Ishikawa (cell line): Measurements from ENCODE around the gene HDAC9.

Source experiments
- CEBPB ChIP-seq: IDR thresholded peaks from 2 replicates; pipeline ENCODE4 v1.6.1; 2012
- CREB1 ChIP-seq: IDR thresholded peaks from 2 replicates; pipeline ENCODE4 v1.6.1; 2012; ENCODE audit warnings: low read depth
- EGR1 ChIP-seq: IDR thresholded peaks from 2 replicates; pipeline ENCODE4 v1.6.1; 2012
- EP300 ChIP-seq: IDR thresholded peaks from 2 replicates; pipeline ENCODE4 v1.6.1; 2012; ENCODE audit warnings: borderline replicate concordance
- FOXM1 ChIP-seq: IDR thresholded peaks from 2 replicates; pipeline ENCODE4 v1.6.1; 2012; ENCODE audit warnings: low read depth, borderline replicate concordance
- NFIC ChIP-seq: IDR thresholded peaks from 2 replicates; pipeline ENCODE4 v1.6.1; 2012
- RAD21 ChIP-seq: IDR thresholded peaks from 2 replicates; pipeline ENCODE4 v1.6.1; 2012; ENCODE audit warnings: low read depth
- TAF1 ChIP-seq: IDR thresholded peaks from 2 replicates; pipeline ENCODE4 v1.6.1; 2012; ENCODE audit warnings: low read depth, mild to moderate bottlenecking
- TCF12 ChIP-seq: IDR thresholded peaks from 2 replicates; pipeline ENCODE4 v1.6.1; 2012; ENCODE audit warnings: low read depth
- TEAD4 ChIP-seq: IDR thresholded peaks from 2 replicates; pipeline ENCODE4 v1.6.1; 2012
- USF1 ChIP-seq: IDR thresholded peaks from 2 replicates; pipeline ENCODE4 v1.6.1; 2012
- YY1 ChIP-seq: IDR thresholded peaks from 2 replicates; pipeline ENCODE4 v1.6.1; 2012; ENCODE audit warnings: low read depth
- ZBTB7A ChIP-seq: IDR thresholded peaks from 2 replicates; pipeline ENCODE4 v1.6.1; 2012; ENCODE audit warnings: low read depth
- TF ChIP-seq, protein P1 (sequence below): IDR thresholded peaks from 2 replicates; pipeline ENCODE4 v1.6.1; 2012
- TF ChIP-seq, protein P2 (sequence below): IDR thresholded peaks from 2 replicates; pipeline ENCODE4 v1.6.1; 2012; ENCODE audit warnings: low read depth, mild to moderate bottlenecking

The HDAC9 gene

GRCh38 chr7:18860221-18860620 is 364.7 kb downstream of the HDAC9 start:
- TF ChIP-seq EGR1 (no peak), NFIC (no peak), USF1 (no peak), TEAD4 (no peak), EP300 (no peak), ZBTB7A (no peak), CEBPB (no peak), CREB1 (no peak), YY1 (no peak), RAD21 (no peak)
- TF ChIP-seq, protein P1, sequence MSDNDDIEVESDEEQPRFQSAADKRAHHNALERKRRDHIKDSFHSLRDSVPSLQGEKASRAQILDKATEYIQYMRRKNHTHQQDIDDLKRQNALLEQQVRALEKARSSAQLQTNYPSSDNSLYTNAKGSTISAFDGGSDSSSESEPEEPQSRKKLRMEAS, result no peak
- TF ChIP-seq, protein P2, sequence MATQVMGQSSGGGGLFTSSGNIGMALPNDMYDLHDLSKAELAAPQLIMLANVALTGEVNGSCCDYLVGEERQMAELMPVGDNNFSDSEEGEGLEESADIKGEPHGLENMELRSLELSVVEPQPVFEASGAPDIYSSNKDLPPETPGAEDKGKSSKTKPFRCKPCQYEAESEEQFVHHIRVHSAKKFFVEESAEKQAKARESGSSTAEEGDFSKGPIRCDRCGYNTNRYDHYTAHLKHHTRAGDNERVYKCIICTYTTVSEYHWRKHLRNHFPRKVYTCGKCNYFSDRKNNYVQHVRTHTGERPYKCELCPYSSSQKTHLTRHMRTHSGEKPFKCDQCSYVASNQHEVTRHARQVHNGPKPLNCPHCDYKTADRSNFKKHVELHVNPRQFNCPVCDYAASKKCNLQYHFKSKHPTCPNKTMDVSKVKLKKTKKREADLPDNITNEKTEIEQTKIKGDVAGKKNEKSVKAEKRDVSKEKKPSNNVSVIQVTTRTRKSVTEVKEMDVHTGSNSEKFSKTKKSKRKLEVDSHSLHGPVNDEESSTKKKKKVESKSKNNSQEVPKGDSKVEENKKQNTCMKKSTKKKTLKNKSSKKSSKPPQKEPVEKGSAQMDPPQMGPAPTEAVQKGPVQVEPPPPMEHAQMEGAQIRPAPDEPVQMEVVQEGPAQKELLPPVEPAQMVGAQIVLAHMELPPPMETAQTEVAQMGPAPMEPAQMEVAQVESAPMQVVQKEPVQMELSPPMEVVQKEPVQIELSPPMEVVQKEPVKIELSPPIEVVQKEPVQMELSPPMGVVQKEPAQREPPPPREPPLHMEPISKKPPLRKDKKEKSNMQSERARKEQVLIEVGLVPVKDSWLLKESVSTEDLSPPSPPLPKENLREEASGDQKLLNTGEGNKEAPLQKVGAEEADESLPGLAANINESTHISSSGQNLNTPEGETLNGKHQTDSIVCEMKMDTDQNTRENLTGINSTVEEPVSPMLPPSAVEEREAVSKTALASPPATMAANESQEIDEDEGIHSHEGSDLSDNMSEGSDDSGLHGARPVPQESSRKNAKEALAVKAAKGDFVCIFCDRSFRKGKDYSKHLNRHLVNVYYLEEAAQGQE, result no peak

DNA sequence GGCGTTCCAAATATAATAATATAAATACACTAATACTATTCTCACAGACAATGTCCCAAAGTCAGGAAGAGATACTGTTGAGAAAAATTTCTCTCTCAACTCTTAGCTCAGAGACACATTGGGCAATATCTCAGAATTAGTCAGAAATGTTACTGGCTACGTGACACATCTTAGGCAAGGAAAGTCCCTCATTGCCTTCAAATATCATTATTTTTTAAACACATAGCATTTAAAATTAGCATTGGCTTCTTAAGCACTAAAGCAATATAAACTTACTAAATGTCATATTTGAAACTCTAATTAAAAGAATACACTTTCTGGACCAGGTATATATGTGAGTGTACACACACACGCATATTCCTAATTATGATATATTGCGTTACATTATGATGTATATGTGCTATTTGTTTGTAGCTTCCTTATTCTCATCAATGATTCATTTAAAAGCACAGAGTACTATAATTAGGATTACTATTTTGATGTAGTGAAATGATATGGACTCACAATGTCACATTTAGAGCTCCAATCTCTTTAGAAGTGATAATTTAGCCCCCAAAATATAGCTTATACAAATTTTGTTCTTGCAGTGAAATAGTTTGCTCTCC is 366.1 kb downstream of the HDAC9 start:
- TF ChIP-seq EP300 (no peak), EGR1 (no peak), NFIC (no peak), YY1 (no peak), TCF12 (no peak), TAF1 (no peak), CEBPB (no peak), FOXM1 (no peak)
- TF ChIP-seq, protein P1, result no peak
- TF ChIP-seq, protein P2, result no peak

GRCh38 chr7:18864967-18865366 is 369.4 kb downstream of the HDAC9 start:
- no peak for TF ChIP-seq ZBTB7A
- no peak for TF ChIP-seq EGR1
- TF ChIP-seq FOXM1, result no peak
- TF ChIP-seq RAD21, result no peak
- TF ChIP-seq CREB1, result no peak
- no peak for TF ChIP-seq EP300
- TF ChIP-seq, protein P2, result no peak
- TF ChIP-seq USF1, result no peak

GRCh38 chr7:18866359-18867036 is 370.9 kb downstream of the HDAC9 start:
- no peak for TF ChIP-seq ZBTB7A
- TF ChIP-seq TEAD4, result no peak
- TF ChIP-seq, protein P1, result peak; percentile 64
- no peak for TF ChIP-seq NFIC

GRCh38 chr7:18872344-18872743 is 376.8 kb downstream of the HDAC9 start:
- TF ChIP-seq, protein P2, result no peak
- TF ChIP-seq TEAD4, result no peak
- TF ChIP-seq CEBPB, result no peak
- TF ChIP-seq, protein P1, result no peak
- no peak for TF ChIP-seq USF1
- TF ChIP-seq TAF1, result no peak
- TF ChIP-seq NFIC, result no peak
- no peak for TF ChIP-seq RAD21
